Endothelial cell of umbilical vein (primary cell): ENCODE results near the gene M1AP. TPM values are rescaled to one million over a fixed set of nuclear protein-coding genes. Genes with fewer than 3 reads are reported as not detected.

ENCODE experiments used
- BruUV-seq: library from RNA; stranded (reverse); fragments of 400-500 nt; replicated peaks from 2 replicates; lab custom pipeline; 2021; lab: Mats Ljungman, UMichigan
- CTCF ChIA-PET: fragments of 300-600, 350-600 bp; sonication (Branson Sonifier 250); formaldehyde crosslinking; loops from one replicate; lab custom pipeline; 2021; ENCODE audit warnings: antibody characterized with exemption, inconsistent platforms; lab: Charles Lee
- POLR2A ChIA-PET: fragments of 300-600, 350-600 bp; sonication (Branson Sonifier 250); formaldehyde crosslinking; loops from one replicate; lab custom pipeline; 2021; ENCODE audit warnings: antibody characterized with exemption, inconsistent platforms; lab: Charles Lee
- DNase-seq: peaks from one replicate; pipeline ENCODE4 v3.0.0-alpha.2; 2011; ENCODE audit warnings: low read depth, low spot score
- FAIRE-seq: peaks from 2 replicates; lab custom pipeline; 2011; peaks lifted over from hg19 to GRCh38; lab: Jason Lieb, UNC
- H2AFZ ChIP-seq: 2 replicates; pipeline ENCODE4 v1.6.0; 2012; ENCODE audit warnings: low read depth, low read length, control low read depth, inconsistent platforms
- H3K27ac ChIP-seq: 2 replicates; pipeline ENCODE4 v1.5.1; 2011; ENCODE audit warnings: low read depth, mild to moderate bottlenecking, control low read depth, low read length, moderate library complexity; ENCODE audit not compliant: insufficient read depth
- H3K27me3 ChIP-seq, 2 experiments: 2 replicates each; pipeline versions ENCODE4 v1.6.0 to v1.6.1; 2011; ENCODE audit warnings: low read length in 2 of 2, mixed read lengths in 1 of 2; ENCODE audit not compliant: control insufficient read depth in 2 of 2, insufficient read depth in 2 of 2
- H3K36me3 ChIP-seq, 2 experiments: 2 replicates in 1 of 2; 3 replicates in 1 of 2; pipeline ENCODE4 v1.5.1; 2011; ENCODE audit warnings: low read length in 2 of 2, mild to moderate bottlenecking in 1 of 2, moderate library complexity in 1 of 2; ENCODE audit not compliant: control insufficient read depth in 2 of 2, insufficient read depth in 2 of 2; ENCODE audit errors: extremely low read depth in 1 of 2
- H3K4me1 ChIP-seq: 3 replicates; pipeline ENCODE4 v1.5.1; 2011; ENCODE audit warnings: mild to moderate bottlenecking, low read length; ENCODE audit not compliant: control insufficient read depth, insufficient read depth; ENCODE audit errors: extremely low read depth
- H3K4me2 ChIP-seq: 2 replicates; pipeline ENCODE4 v1.6.1; 2011; ENCODE audit warnings: low read length, control low read depth, mixed read lengths; ENCODE audit not compliant: insufficient read depth
- H3K4me3 ChIP-seq, 3 experiments: fragments of 200-600 bp in 1 of 3; sonication (generic), shearing (Covaris generic) in 1 of 3; replicated peaks in 1 of 3; 2 replicates each; pipeline ENCODE4 v1.5.1; 2011 to 2016; ENCODE audit warnings: control low read depth in 3 of 3, low read length in 3 of 3, mild to moderate bottlenecking in 2 of 3, inconsistent platforms in 1 of 3, low read depth in 1 of 3, moderate library complexity in 1 of 3; ENCODE audit not compliant: insufficient read depth in 1 of 3
- H3K79me2 ChIP-seq: 2 replicates; pipeline ENCODE4 v1.6.0; 2012; ENCODE audit warnings: low read length, inconsistent platforms; ENCODE audit not compliant: control insufficient read depth, insufficient read depth
- H3K9ac ChIP-seq: replicated peaks from 2 replicates; pipeline ENCODE3; 2011; ENCODE audit warnings: low read length, control low read depth; ENCODE audit not compliant: insufficient read depth; ENCODE audit errors: extremely low read depth
- H3K9me1 ChIP-seq: replicated peaks from 3 replicates; pipeline ENCODE4 v1.6.0; 2011; ENCODE audit warnings: mild to moderate bottlenecking, low read length; ENCODE audit not compliant: control insufficient read depth, insufficient read depth; ENCODE audit errors: extremely low read depth
- H3K9me3 ChIP-seq: replicated peaks from 2 replicates; pipeline ENCODE4 v1.5.1; 2012; ENCODE audit warnings: low read length, inconsistent platforms; ENCODE audit not compliant: control insufficient read depth, insufficient read depth
- H4K20me1 ChIP-seq: replicated peaks from 2 replicates; pipeline ENCODE3; 2011; ENCODE audit warnings: mild to moderate bottlenecking, low read length; ENCODE audit not compliant: control insufficient read depth, insufficient read depth; ENCODE audit errors: extremely low read depth
- EZH2 ChIP-seq: IDR thresholded peaks from 2 replicates; pipeline ENCODE4 v1.6.1; 2012; ENCODE audit warnings: borderline replicate concordance, low read depth, mild to moderate bottlenecking, moderate library complexity, low read length, inconsistent platforms; ENCODE audit not compliant: severe bottlenecking
- FOS ChIP-seq: IDR thresholded peaks from 2 replicates; pipeline ENCODE4 v1.6.1; 2011; ENCODE audit warnings: mild to moderate bottlenecking, low read length, moderate library complexity, borderline replicate concordance; ENCODE audit not compliant: insufficient read depth
- GATA2 ChIP-seq: IDR thresholded peaks from 2 replicates; pipeline ENCODE4 v1.7.0; 2011; ENCODE audit warnings: low read depth, mild to moderate bottlenecking, moderate library complexity, mixed read lengths, low read length; ENCODE audit not compliant: insufficient read length, insufficient read depth
- JUN ChIP-seq: IDR thresholded peaks from 2 replicates; pipeline ENCODE4 v1.6.1; 2011; ENCODE audit warnings: borderline replicate concordance, low read depth; ENCODE audit not compliant: insufficient read length, insufficient read depth
- MAX ChIP-seq: IDR thresholded peaks from 2 replicates; pipeline ENCODE4 v1.6.1; 2011; ENCODE audit not compliant: insufficient read depth, insufficient read length
- MYC ChIP-seq: IDR thresholded peaks from one replicate; pipeline ENCODE4 v1.6.1; 2011; ENCODE audit warnings: mild to moderate bottlenecking, low read depth, low read length
- POLR2A ChIP-seq: IDR thresholded peaks from 2 replicates; pipeline ENCODE4 v1.6.1; 2012; ENCODE audit warnings: low read depth, mild to moderate bottlenecking, control low read depth, low read length
- POLR2AphosphoS5 ChIP-seq: IDR thresholded peaks from 2 replicates; pipeline ENCODE4 v1.6.1; 2012; ENCODE audit warnings: low read depth, mild to moderate bottlenecking, control low read depth, low read length, moderate library complexity; ENCODE audit not compliant: insufficient read depth
- dilution Hi-C: fragments of 300-500 bp; cut with MboI; formaldehyde crosslinking; loops from one replicate; pipeline ENCODE4 v1.15.0; 2019; ENCODE audit warnings: low sequenced_read_pairs; ENCODE audit not compliant: extremely low pct_ligation_motif_present
- intact Hi-C: fragments of 100-400 bp; cut with micrococcal nuclease; formaldehyde crosslinking; loops from one replicate; pipeline ENCODE4 v1.10.0; 2022
- polyA plus RNA-seq, 4 experiments: library from polyadenylated mRNA; depleted of rRNA in 3 of 4; stranded (reverse) in 3 of 4; unstranded in 1 of 4; fragments of >200 nt; gene quantifications; 2 replicates each; pipeline versions ENCODE4 v1.2.1 to v1.2.3, GENCODE V29; 2011 to 2012; ENCODE audit warnings: missing spikeins in 1 of 4
- total RNA-seq: library from RNA; stranded (reverse); gene quantifications from 2 replicates; pipeline ENCODE4 v1.2.3, GENCODE V29; 2021
- TF ChIP-seq, protein P1 (sequence below), 2 donors: IDR thresholded peaks; 1 replicate in 1 of 2; 2 replicates in 1 of 2; pipeline ENCODE4 v1.5.1; 2011; ENCODE audit warnings: low read length in 2 of 2, mild to moderate bottlenecking in 2 of 2, moderate library complexity in 2 of 2, control low read depth in 1 of 2, inconsistent platforms in 1 of 2, low read depth in 1 of 2; ENCODE audit not compliant: insufficient read depth in 1 of 2; ENCODE audit errors: extremely low read depth in 1 of 2

M1AP gene
- total and polyA plus RNA-seq, 2 donors (not counting 3 experiments of a cell fraction or from before 2014, with no cell fraction given), result 0.04 TPM; not detected in 1

DNA sequence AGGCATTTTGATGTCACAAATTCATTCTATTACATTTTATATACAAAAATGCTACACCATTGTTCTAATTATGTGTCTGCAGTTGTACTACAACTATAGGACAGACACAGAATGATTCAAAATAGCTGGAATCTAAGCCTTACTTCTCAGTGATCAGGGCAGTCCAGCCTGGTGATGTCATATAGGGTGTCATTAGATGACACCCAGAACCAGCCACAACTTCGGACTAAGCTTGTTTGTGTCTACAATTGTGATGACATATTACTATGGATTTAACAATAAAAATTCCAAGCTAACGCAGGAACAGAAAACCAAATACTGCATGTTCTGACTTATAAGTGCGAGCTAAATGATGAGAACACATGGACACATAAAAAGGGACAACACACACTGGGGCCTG, 31.0 kb downstream of the M1AP start:
- H2AFZ ChIP-seq, result no peak overlapping the region
- no peak overlapping the region for H3K27ac ChIP-seq
- CTCF ChIA-PET, result interaction anchor here (1.2 to 1.4 kb wide), 2 partner anchors 9 to 15 kb away, joined by 3 to 5 read pairs; no protein-coding TSS in a partner anchor
- H3K27me3 ChIP-seq, result peaks cover 32 to 44% of the 10 kb centered on the region in 2 experiments
- no peaks in the 10 kb centered on the region for H3K9me3 ChIP-seq
- no peak for TF ChIP-seq POLR2A
- TF ChIP-seq EZH2, result no peak
- no peak for TF ChIP-seq MYC
- TF ChIP-seq FOS, result no peak
- TF ChIP-seq, protein P1, sequence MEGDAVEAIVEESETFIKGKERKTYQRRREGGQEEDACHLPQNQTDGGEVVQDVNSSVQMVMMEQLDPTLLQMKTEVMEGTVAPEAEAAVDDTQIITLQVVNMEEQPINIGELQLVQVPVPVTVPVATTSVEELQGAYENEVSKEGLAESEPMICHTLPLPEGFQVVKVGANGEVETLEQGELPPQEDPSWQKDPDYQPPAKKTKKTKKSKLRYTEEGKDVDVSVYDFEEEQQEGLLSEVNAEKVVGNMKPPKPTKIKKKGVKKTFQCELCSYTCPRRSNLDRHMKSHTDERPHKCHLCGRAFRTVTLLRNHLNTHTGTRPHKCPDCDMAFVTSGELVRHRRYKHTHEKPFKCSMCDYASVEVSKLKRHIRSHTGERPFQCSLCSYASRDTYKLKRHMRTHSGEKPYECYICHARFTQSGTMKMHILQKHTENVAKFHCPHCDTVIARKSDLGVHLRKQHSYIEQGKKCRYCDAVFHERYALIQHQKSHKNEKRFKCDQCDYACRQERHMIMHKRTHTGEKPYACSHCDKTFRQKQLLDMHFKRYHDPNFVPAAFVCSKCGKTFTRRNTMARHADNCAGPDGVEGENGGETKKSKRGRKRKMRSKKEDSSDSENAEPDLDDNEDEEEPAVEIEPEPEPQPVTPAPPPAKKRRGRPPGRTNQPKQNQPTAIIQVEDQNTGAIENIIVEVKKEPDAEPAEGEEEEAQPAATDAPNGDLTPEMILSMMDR (IDR thresholded peaks at IDR 0.05; ENCODE audit: extremely low read depth in 1 of 2, insufficient read depth in 1 of 2, low read depth in 1 of 2, low read length in 2 of 2), result no peak
- TF ChIP-seq GATA2, result no peak
- TF ChIP-seq JUN, result no peak
- TF ChIP-seq POLR2AphosphoS5, result no peak
- TF ChIP-seq MAX, result no peak
- FAIRE-seq, result no peak
- no peak for DNase-seq
- no peak overlapping the region for H3K4me3 ChIP-seq
- H3K4me1 ChIP-seq, result no peaks in the 10 kb centered on the region
- BruUV-seq, result no TSS peak
- H3K36me3 ChIP-seq, result no peaks in the 10 kb centered on the region
- POLR2A ChIA-PET, result no interaction called here
- no peak overlapping the region for H3K4me2 ChIP-seq
- no peak overlapping the region for H3K9ac ChIP-seq
- no peaks in the 10 kb centered on the region for H4K20me1 ChIP-seq
- intact Hi-C loops, result no loop called here
- H3K79me2 ChIP-seq, result no peaks in the 10 kb centered on the region
- H3K9me1 ChIP-seq, result no peaks in the 10 kb centered on the region
- dilution Hi-C loops, result no loop called here
